ENCODE results near the gene SPAAR.

DNA sequence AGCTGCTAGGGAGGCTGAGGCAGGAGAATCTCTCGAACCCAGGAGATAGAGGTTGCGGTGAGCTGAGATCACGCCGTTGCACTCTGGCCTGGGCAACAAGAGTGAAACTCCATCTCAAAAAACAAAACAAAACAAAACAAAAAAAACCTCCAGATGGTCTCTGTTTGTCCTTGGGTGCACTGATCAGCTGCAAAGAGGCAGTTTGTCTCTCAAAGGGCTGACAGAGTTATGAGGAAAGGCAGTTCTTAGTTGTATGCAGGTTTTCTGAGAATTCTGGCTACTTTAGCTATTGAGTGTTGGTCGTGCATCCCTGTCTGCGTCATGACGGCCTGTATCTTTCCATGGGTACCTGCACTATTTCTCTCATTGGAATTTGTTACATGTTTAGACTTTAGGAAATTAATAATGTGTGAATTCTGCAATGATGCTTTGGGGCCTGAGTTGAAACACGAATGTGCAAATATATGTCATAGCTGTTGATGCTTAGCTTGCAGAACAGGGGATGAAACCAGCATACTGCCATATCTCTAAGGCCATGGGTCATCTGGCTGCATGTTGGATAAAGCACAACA, 30.5 kb downstream of the SPAAR start:
- TF ChIP-seq CTCF (IDR thresholded peaks at IDR 0.05; ENCODE audit: insufficient read depth, low read depth, low read length) = no peak
- no peak for TF ChIP-seq EZH2 (IDR thresholded peaks at IDR 0.05; ENCODE audit: insufficient read depth, low read length)
